ENCODE data around the gene ZNF23.

Gene ZNF23

DNA sequence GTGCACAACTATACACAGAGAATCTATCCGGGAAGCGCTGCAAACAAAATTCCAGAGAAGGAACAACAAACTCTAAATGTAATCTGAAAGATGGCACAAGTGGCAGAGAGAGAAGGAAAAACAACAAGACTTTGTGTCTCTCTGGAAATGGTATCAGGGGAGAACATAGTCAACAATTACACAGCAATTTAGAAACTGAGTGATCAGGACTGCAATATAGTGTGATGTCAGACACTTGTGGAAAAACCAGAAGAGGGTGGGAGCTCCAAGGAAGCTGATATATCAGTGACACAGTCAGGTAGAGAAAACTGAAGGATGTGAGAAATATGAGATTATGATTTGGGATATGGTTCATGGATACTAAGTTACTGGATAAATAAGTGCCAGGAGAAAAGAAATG is 18.9 kb upstream of the ZNF23 start:
- TF ChIP-seq POLR2AphosphoS5 (IDR thresholded peaks at IDR 0.05; ENCODE audit: low read depth, low read length) (no peak), TAF1 (IDR thresholded peaks at IDR 0.05; ENCODE audit: borderline replicate concordance, insufficient read depth, low read length) (no peak), SIN3A (IDR thresholded peaks at IDR 0.05; ENCODE audit: borderline replicate concordance, insufficient read depth, low read length) (no peak), FOXP2 (optimal IDR thresholded peaks at IDR 0.05; ENCODE audit: borderline replicate concordance, extremely low read depth, extremely low read length, insufficient read depth) (no peak)
- TF ChIP-seq, protein P1, sequence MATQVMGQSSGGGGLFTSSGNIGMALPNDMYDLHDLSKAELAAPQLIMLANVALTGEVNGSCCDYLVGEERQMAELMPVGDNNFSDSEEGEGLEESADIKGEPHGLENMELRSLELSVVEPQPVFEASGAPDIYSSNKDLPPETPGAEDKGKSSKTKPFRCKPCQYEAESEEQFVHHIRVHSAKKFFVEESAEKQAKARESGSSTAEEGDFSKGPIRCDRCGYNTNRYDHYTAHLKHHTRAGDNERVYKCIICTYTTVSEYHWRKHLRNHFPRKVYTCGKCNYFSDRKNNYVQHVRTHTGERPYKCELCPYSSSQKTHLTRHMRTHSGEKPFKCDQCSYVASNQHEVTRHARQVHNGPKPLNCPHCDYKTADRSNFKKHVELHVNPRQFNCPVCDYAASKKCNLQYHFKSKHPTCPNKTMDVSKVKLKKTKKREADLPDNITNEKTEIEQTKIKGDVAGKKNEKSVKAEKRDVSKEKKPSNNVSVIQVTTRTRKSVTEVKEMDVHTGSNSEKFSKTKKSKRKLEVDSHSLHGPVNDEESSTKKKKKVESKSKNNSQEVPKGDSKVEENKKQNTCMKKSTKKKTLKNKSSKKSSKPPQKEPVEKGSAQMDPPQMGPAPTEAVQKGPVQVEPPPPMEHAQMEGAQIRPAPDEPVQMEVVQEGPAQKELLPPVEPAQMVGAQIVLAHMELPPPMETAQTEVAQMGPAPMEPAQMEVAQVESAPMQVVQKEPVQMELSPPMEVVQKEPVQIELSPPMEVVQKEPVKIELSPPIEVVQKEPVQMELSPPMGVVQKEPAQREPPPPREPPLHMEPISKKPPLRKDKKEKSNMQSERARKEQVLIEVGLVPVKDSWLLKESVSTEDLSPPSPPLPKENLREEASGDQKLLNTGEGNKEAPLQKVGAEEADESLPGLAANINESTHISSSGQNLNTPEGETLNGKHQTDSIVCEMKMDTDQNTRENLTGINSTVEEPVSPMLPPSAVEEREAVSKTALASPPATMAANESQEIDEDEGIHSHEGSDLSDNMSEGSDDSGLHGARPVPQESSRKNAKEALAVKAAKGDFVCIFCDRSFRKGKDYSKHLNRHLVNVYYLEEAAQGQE (IDR thresholded peaks at IDR 0.05; ENCODE audit: insufficient read depth in 1 of 2, low read depth in 2 of 2, low read length in 2 of 2): no peak

DNA sequence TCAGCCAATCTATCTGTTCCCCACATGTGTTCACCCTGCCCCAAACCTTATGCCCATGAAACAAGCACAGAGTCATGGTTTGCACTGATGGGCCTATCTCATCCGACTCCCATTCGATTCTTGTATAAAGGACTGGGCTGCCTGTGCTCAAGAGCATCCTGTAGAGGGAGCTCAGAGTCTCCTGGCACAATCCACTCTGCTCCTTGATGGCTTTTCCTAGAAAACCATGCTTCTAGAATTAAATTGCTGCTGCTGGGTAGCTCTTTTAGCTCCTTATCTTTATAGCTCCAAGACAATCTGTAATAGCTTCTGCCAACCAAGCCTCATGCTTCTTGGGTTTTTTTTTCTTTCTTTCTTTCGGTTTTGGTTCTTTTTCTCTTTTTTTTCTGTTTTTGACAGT is 17.4 kb upstream of the ZNF23 start:
- TF ChIP-seq TAF1 (IDR thresholded peaks at IDR 0.05; ENCODE audit: borderline replicate concordance, insufficient read depth, low read length) (no peak), FOXP2 (optimal IDR thresholded peaks at IDR 0.05; ENCODE audit: borderline replicate concordance, extremely low read depth, extremely low read length, insufficient read depth) (no peak), SIN3A (IDR thresholded peaks at IDR 0.05; ENCODE audit: borderline replicate concordance, insufficient read depth, low read length) (no peak)

DNA sequence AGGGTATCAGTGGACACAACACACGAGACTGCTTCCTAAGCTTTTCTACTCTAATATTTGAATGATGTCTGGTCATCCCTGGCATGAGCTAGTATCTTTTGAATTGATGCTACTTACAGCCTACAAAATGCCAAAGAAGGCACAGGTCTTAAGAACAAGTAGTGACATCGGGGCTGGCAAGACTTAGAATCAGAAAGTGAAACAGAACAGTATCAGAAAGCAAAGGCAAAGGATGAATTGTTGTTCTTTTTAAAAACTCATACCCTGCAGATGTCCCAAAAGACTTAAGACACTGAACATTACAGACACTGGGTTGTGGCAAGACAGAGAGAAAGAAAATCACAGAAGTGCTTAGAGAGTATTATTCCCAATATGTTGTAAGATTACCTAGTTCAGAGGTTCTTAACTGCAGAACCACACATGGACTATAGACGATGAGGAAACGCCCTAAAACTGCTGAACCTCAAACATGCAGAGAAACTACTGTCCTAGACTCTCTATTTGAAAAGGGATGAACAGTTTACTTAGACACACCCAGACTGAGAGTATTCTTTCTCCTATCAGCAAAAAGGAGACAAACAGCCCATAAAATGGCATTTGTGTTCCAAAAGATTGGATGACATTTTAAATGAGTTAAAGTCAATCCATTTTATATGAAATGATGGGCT is 14.5 kb upstream of the ZNF23 start:
- TF ChIP-seq POLR2AphosphoS5 (IDR thresholded peaks at IDR 0.05; ENCODE audit: low read depth, low read length) (no peak), FOXP2 (optimal IDR thresholded peaks at IDR 0.05; ENCODE audit: borderline replicate concordance, extremely low read depth, extremely low read length, insufficient read depth) (no peak), SIN3A (IDR thresholded peaks at IDR 0.05; ENCODE audit: borderline replicate concordance, insufficient read depth, low read length) (no peak), TAF1 (IDR thresholded peaks at IDR 0.05; ENCODE audit: borderline replicate concordance, insufficient read depth, low read length) (no peak)
- TF ChIP-seq, protein P1 (IDR thresholded peaks at IDR 0.05; ENCODE audit: insufficient read depth in 1 of 2, low read depth in 2 of 2, low read length in 2 of 2): no peak

DNA sequence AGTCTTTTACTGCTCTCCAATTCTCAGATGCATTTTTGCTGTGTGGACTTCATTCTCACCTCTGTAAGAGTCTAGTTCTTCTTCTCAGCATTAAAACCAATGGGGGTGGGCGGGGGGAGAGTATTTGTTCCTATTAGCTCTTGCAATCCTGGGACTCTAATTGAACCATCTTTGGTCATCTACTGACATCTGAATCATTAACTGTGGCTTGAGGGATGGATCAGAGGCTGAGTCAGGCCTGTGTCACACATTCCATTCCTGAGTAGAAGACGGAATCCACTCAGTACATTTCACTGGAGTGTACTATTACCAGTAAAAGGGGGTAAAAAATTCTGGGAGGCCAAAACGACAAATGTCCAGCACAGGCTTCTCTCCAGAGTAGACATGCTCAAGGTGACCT is 12.8 kb upstream of the ZNF23 start:
- no peak for TF ChIP-seq FOXP2 (optimal IDR thresholded peaks at IDR 0.05; ENCODE audit: borderline replicate concordance, extremely low read depth, extremely low read length, insufficient read depth)
- no peak for TF ChIP-seq TAF1 (IDR thresholded peaks at IDR 0.05; ENCODE audit: borderline replicate concordance, insufficient read depth, low read length)
- no peak for TF ChIP-seq POLR2AphosphoS5 (IDR thresholded peaks at IDR 0.05; ENCODE audit: low read depth, low read length)
- TF ChIP-seq, protein P1 (IDR thresholded peaks at IDR 0.05; ENCODE audit: insufficient read depth in 1 of 2, low read depth in 2 of 2, low read length in 2 of 2): no peak

DNA sequence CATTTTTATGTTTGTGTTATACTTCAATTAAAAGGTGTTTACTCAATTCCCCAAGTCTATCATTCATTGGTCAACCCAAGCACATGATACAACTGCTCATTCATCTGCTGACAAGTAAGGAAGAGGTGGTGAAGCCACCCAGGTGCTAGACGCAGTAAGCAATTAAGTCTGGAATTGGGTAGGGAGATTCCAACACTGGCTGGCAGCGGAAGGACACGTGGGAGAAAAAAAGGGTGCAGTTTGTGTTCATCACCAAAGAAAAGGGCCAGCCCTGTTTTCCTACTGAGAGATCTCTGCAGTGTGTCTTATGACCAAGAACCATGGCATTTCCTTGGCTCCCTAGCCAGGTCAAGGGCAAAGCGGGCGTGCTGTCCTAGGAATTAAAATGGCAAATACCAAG is 11.8 kb upstream of the ZNF23 start:
- TF ChIP-seq FOXP2 (optimal IDR thresholded peaks at IDR 0.05; ENCODE audit: borderline replicate concordance, extremely low read depth, extremely low read length, insufficient read depth) (no peak), POLR2AphosphoS5 (IDR thresholded peaks at IDR 0.05; ENCODE audit: low read depth, low read length) (no peak), TAF1 (IDR thresholded peaks at IDR 0.05; ENCODE audit: borderline replicate concordance, insufficient read depth, low read length) (no peak), SIN3A (IDR thresholded peaks at IDR 0.05; ENCODE audit: borderline replicate concordance, insufficient read depth, low read length) (no peak)
- TF ChIP-seq, protein P1 (IDR thresholded peaks at IDR 0.05; ENCODE audit: insufficient read depth in 1 of 2, low read depth in 2 of 2, low read length in 2 of 2): no peak
